ENCODE data around the gene PPP1R11. TPM values are rescaled to one million over a fixed set of nuclear protein-coding genes. Genes with fewer than 3 reads are reported as not detected.

PPP1R11 gene
- total and polyA plus RNA-seq, 2 of the 13 experiments (the other 11 are each of a cell fraction or from before 2014, with no cell fraction given): 32.1 to 58.9 TPM

DNA sequence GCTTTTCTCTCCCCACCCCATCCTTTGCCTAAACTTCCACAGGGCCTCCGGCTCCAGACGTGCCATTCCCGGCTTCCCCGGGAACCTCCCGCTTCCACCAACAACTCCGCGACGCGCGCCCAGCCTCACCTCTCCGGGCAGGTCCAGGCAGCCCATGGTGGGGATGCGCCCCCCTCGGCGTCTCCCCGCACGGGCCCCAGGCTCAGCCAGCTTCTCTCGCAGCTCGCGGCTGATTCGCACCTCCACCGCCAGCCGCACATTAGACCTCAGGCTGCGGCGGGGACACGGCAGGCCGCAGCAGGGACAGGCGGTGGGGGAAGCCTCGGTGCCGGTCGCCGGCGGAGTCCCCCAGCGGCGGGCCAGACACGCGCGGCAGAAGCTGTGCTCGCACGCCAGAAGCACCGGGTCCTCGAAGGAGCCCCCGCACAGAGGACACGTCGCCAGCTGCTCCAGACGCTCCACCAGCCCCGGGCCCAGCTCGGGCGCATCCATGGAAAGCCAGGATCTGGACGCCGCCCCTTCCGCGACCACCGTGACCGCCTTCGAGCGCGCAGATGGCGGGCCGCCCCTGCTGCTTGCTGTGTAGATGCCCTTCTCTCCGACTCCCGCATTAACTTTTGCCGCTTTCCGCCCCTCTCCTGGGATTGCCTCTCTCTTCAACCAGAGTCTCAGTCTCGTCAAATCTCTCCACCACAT lies 8.2 kb downstream of the PPP1R11 start, which contains the start of gene RNF39 (continued):
- peak; percentile 73; the same call in 1 of the 2 replicates for TF ChIP-seq AKNA (CRISPR knock-in tag; IDR thresholded peaks at IDR 0.05; ENCODE audit: borderline replicate concordance)
- TF ChIP-seq BHLHE40 (IDR thresholded peaks at IDR 0.05; ENCODE audit: low read length): no peak
- no peak for TF ChIP-seq MIER2 (CRISPR knock-in tag; IDR thresholded peaks at IDR 0.05)
- peak; percentile 68 for TF ChIP-seq GABPB1 (CRISPR knock-in tag; IDR thresholded peaks at IDR 0.05)
- TF ChIP-seq ZNF737 (CRISPR knock-in tag; IDR thresholded peaks at IDR 0.05; ENCODE audit: borderline replicate concordance): no peak
- TF ChIP-seq, protein P1, sequence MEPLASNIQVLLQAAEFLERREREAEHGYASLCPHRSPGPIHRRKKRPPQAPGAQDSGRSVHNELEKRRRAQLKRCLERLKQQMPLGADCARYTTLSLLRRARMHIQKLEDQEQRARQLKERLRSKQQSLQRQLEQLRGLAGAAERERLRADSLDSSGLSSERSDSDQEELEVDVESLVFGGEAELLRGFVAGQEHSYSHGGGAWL (CRISPR knock-in tag; IDR thresholded peaks at IDR 0.05): peak; percentile 50; the same call in 1 of the 2 replicates
- TF ChIP-seq PHF20 (CRISPR knock-in tag; IDR thresholded peaks at IDR 0.05): peak; percentile 22; the same call in 1 of the 2 replicates
- no peak for TF ChIP-seq ZNF605 (CRISPR knock-in tag; IDR thresholded peaks at IDR 0.05)
- no peak; the same call in 1 of the 2 replicates for TF ChIP-seq ZFP41 (CRISPR knock-in tag; IDR thresholded peaks at IDR 0.05; ENCODE audit: borderline replicate concordance)
- peak; percentile 73; the same call in 1 of the 2 replicates for TF ChIP-seq KLF15 (CRISPR knock-in tag; IDR thresholded peaks at IDR 0.05; ENCODE audit: borderline replicate concordance)
- TF ChIP-seq SIX1 (CRISPR knock-in tag; IDR thresholded peaks at IDR 0.05; ENCODE audit: borderline replicate concordance): no peak
- no peak for TF ChIP-seq ZNF816 (CRISPR knock-in tag; IDR thresholded peaks at IDR 0.05; ENCODE audit: borderline replicate concordance)
- TF ChIP-seq TBP (CRISPR knock-in tag; IDR thresholded peaks at IDR 0.05): no peak
- TF ChIP-seq NFKB2 (CRISPR knock-in tag; IDR thresholded peaks at IDR 0.05; ENCODE audit: borderline replicate concordance): peak; percentile 56; the same call in 1 of the 2 replicates
- no peak for TF ChIP-seq SYNCRIP (IDR thresholded peaks at IDR 0.05; ENCODE audit: insufficient read depth, low read depth, low read length)
- peak; percentile 53 for TF ChIP-seq THAP9 (CRISPR knock-in tag; IDR thresholded peaks at IDR 0.05; ENCODE audit: borderline replicate concordance)
- TF ChIP-seq ZNF460 (CRISPR knock-in tag; IDR thresholded peaks at IDR 0.05; ENCODE audit: borderline replicate concordance): no peak
- TF ChIP-seq ZNF841 (CRISPR knock-in tag; IDR thresholded peaks at IDR 0.05; ENCODE audit: borderline replicate concordance): no peak
- TF ChIP-seq NONO (IDR thresholded peaks at IDR 0.05): no peak
- TF ChIP-seq NONO (CRISPR knock-in tag; conservative IDR thresholded peaks at IDR 0.05): peak; percentile 40; the same call in 1 of the 2 replicates
- TF ChIP-seq, protein P2, sequence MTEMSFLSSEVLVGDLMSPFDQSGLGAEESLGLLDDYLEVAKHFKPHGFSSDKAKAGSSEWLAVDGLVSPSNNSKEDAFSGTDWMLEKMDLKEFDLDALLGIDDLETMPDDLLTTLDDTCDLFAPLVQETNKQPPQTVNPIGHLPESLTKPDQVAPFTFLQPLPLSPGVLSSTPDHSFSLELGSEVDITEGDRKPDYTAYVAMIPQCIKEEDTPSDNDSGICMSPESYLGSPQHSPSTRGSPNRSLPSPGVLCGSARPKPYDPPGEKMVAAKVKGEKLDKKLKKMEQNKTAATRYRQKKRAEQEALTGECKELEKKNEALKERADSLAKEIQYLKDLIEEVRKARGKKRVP (CRISPR knock-in tag; IDR thresholded peaks at IDR 0.05): no peak
